ENCODE results near the gene FAM219A. TPM values are rescaled to one million over a fixed set of nuclear protein-coding genes. Genes with fewer than 3 reads are reported as not detected.

The FAM219A gene
- total and polyA plus RNA-seq, 7 donors = 3.0 to 10.2 (median 7.9) TPM

- no peak overlapping the region for H3K4me3 ChIP-seq
Measured at GRCh38 chr9:34463901-34464232, 5.5 kb upstream of the FAM219A start.

GRCh38 chr9:34463098-34463900 is 4.9 kb upstream of the FAM219A start:
- H3K4me1 ChIP-seq = peaks cover 0 to 17% (median 7%) of the 10 kb centered on the region in 4 donors
- no peak overlapping the region for H3K4me3 ChIP-seq
- H3K27me3 ChIP-seq = no peaks in the 10 kb centered on the region
- no peak for DNase-seq
- no peak overlapping the region for H3K27ac ChIP-seq
- no peak for TF ChIP-seq POLR2AphosphoS5 (IDR thresholded peaks at IDR 0.05)
- no peak for TF ChIP-seq EP300 (IDR thresholded peaks at IDR 0.05)
- no peak for TF ChIP-seq POLR2A (IDR thresholded peaks at IDR 0.05)
- TF ChIP-seq CTCF (IDR thresholded peaks at IDR 0.05) = no peak
- intact Hi-C loops (cut with DNase I) = no loop called here
- WGBS, 2 donors = 28 to 57% methylated on average over 5 of the region's 5 CpGs
- H3K36me3 ChIP-seq = no peaks in the 10 kb centered on the region
- H3K9me3 ChIP-seq = no peaks in the 10 kb centered on the region

More at GRCh38 chr9:34463901-34464232, 5.5 kb upstream of the FAM219A start:
- Histone ChIP-seq H3K36me3 (no peaks in the 10 kb centered on the region), H3K9me3 (no peaks in the 10 kb centered on the region), H3K27me3 (no peaks in the 10 kb centered on the region), H3K4me1 (peaks cover 0 to 15% (median 6%) of the 10 kb centered on the region in 4 donors), H3K27ac (no peak overlapping the region)
- WGBS, 2 donors = 65 to 77% methylated on average over 2 of the region's 2 CpGs
- DNase-seq = no peak
- intact Hi-C loops (cut with DNase I) = no loop called here
- TF ChIP-seq CTCF (IDR thresholded peaks at IDR 0.05) (no peak), POLR2A (IDR thresholded peaks at IDR 0.05) (no peak), EP300 (IDR thresholded peaks at IDR 0.05) (no peak), POLR2AphosphoS5 (IDR thresholded peaks at IDR 0.05) (no peak)

GRCh38 chr9:34459941-34460340 is 1.6 kb upstream of the FAM219A start:
- intact Hi-C loops (cut with DNase I) = loop anchor here (2.0 to 5.0 kb wide), 5 partner anchors 42 to 132 kb away; partner anchors contain the start of genes ENHO and MYORG

GRCh38 chr9:34459356-34459755 is 986 bp upstream of the FAM219A start:
- H3K9me3 ChIP-seq = no peaks in the 10 kb centered on the region
- intact Hi-C loops (cut with DNase I) = loop anchor here (2.0 to 5.0 kb wide), 5 partner anchors 43 to 133 kb away; partner anchors contain the start of genes ENHO and MYORG
- H3K27me3 ChIP-seq = no peaks in the 10 kb centered on the region
- no peak overlapping the region for H3K4me3 ChIP-seq
- WGBS, 2 donors = 83 to 85% methylated on average over 14 of the region's 14 CpGs
- no peak for DNase-seq
- no peaks in the 10 kb centered on the region for H3K36me3 ChIP-seq
- peaks cover 0 to 42% (median 25%) of the 10 kb centered on the region in 4 donors for H3K4me1 ChIP-seq
- H3K27ac ChIP-seq = no peak overlapping the region
- TF ChIP-seq POLR2AphosphoS5 (IDR thresholded peaks at IDR 0.05) = no peak
- no peak for TF ChIP-seq EP300 (IDR thresholded peaks at IDR 0.05)
- no peak for TF ChIP-seq POLR2A (IDR thresholded peaks at IDR 0.05)
- TF ChIP-seq CTCF (IDR thresholded peaks at IDR 0.05) = no peak

More at GRCh38 chr9:34459941-34460340, 1.6 kb upstream of the FAM219A start:
- Histone ChIP-seq H3K4me1 (peaks cover 0 to 38% (median 23%) of the 10 kb centered on the region in 4 donors), H3K9me3 (no peaks in the 10 kb centered on the region), H3K36me3 (no peaks in the 10 kb centered on the region), H3K4me3 (no peak overlapping the region), H3K27ac (no peak overlapping the region), H3K27me3 (no peaks in the 10 kb centered on the region)
- no peak for TF ChIP-seq CTCF (IDR thresholded peaks at IDR 0.05)
- TF ChIP-seq POLR2A (IDR thresholded peaks at IDR 0.05) = no peak
- no peak for TF ChIP-seq POLR2AphosphoS5 (IDR thresholded peaks at IDR 0.05)
- no peak for TF ChIP-seq EP300 (IDR thresholded peaks at IDR 0.05)
- 44 to 53% methylated on average over 3 of the region's 3 CpGs for WGBS, 2 donors
- no peak for DNase-seq
